SK-N-SH treated with all-trans-retinoic acid at 6 μM for 48 hours (cell line): Measurements from ENCODE around the gene GPC2.

Experiments used
- ATAC-seq: fragments of 200-7000 bp; cut with Tn5 transposase; 3 replicates; pipeline ENCODE4 v1.9.1; 2020; ENCODE audit warnings: mild to moderate bottlenecking, moderate library complexity
- ARNTL ChIP-seq: fragments of 450-650 bp; formaldehyde crosslinking; IDR thresholded peaks from 2 replicates; pipeline ENCODE4 v1.5.0; 2020; ENCODE audit warnings: low read depth, mild to moderate bottlenecking, moderate library complexity, borderline replicate concordance
- BACH2 ChIP-seq: fragments of 250-450 bp; sonication (Bioruptor Pico); IDR thresholded peaks from 2 replicates; pipeline ENCODE4 v1.9.0; 2021; ENCODE audit warnings: mild to moderate bottlenecking, borderline replicate concordance
- CSDC2 ChIP-seq: fragments of 250-450 bp; sonication (Bioruptor Pico); IDR thresholded peaks from 2 replicates; pipeline ENCODE4 v1.5.0; 2020; ENCODE audit warnings: mild to moderate bottlenecking, moderate library complexity
- ESRRG ChIP-seq: fragments of 250-450 bp; sonication (Bioruptor Pico); IDR thresholded peaks from 2 replicates; pipeline ENCODE4 v1.6.1; 2021; ENCODE audit warnings: mild to moderate bottlenecking
- ISL1 ChIP-seq: fragments of 250-450 bp; sonication (Bioruptor Pico); IDR thresholded peaks from 2 replicates; pipeline ENCODE4 v2.1.2; 2022; ENCODE audit warnings: mild to moderate bottlenecking, moderate library complexity
- OSR1 ChIP-seq: fragments of 250-450 bp; sonication (Bioruptor Pico); IDR thresholded peaks from 2 replicates; pipeline ENCODE4 v1.8.0; 2022; ENCODE audit warnings: moderate library complexity, mild to moderate bottlenecking, inconsistent platforms
- PPARA ChIP-seq: fragments of 250-450 bp; sonication (Bioruptor Pico); IDR thresholded peaks from 2 replicates; pipeline ENCODE4 v1.5.0; 2020; ENCODE audit warnings: mild to moderate bottlenecking, borderline replicate concordance
- RARB ChIP-seq: fragments of 250-450 bp; sonication (Bioruptor Pico); IDR thresholded peaks from 2 replicates; pipeline ENCODE4 v1.8.0; 2021; ENCODE audit warnings: mild to moderate bottlenecking, moderate library complexity
- SNAI2 ChIP-seq: fragments of 250-450 bp; sonication (Bioruptor Pico); IDR thresholded peaks from 2 replicates; pipeline ENCODE4 v1.5.0; 2020; ENCODE audit warnings: mild to moderate bottlenecking, moderate library complexity
- TCF4 ChIP-seq: fragments of 250-450 bp; sonication (Bioruptor Pico); IDR thresholded peaks from 2 replicates; pipeline ENCODE4 v1.8.0; 2021; ENCODE audit warnings: mild to moderate bottlenecking, moderate library complexity, borderline replicate concordance
- TOX ChIP-seq: fragments of 250-450 bp; sonication (Bioruptor Pico); IDR thresholded peaks from 2 replicates; pipeline ENCODE4 v1.8.0; 2021; ENCODE audit warnings: mild to moderate bottlenecking, moderate library complexity, borderline replicate concordance
- ZC3H10 ChIP-seq: fragments of 250-450 bp; sonication (Bioruptor Pico); IDR thresholded peaks from 2 replicates; pipeline ENCODE4 v1.5.1; 2021; ENCODE audit warnings: mild to moderate bottlenecking, moderate library complexity
- ZFP3 ChIP-seq: fragments of 250-450 bp; sonication (Bioruptor Pico); IDR thresholded peaks from 2 replicates; pipeline ENCODE4 v1.5.0; 2020; ENCODE audit warnings: mild to moderate bottlenecking, moderate library complexity
- ZFP30 ChIP-seq: fragments of 450-650 bp; formaldehyde crosslinking; IDR thresholded peaks from 2 replicates; pipeline ENCODE4 v1.5.0; 2022; ENCODE audit warnings: mild to moderate bottlenecking, moderate library complexity
- ZNF565 ChIP-seq: fragments of 450-650 bp; formaldehyde crosslinking; conservative IDR thresholded peaks from 2 replicates; pipeline ENCODE4 v1.5.0; 2020; ENCODE audit warnings: low read depth, mild to moderate bottlenecking, moderate library complexity
- ZNF70 ChIP-seq: fragments of 450-650 bp; formaldehyde crosslinking; IDR thresholded peaks from 2 replicates; pipeline ENCODE4 v1.5.0; 2020; ENCODE audit warnings: mild to moderate bottlenecking, moderate library complexity
- ZNF8 ChIP-seq: fragments of 450-650 bp; formaldehyde crosslinking; IDR thresholded peaks from 2 replicates; pipeline ENCODE4 v1.5.0; 2020; ENCODE audit warnings: mild to moderate bottlenecking, moderate library complexity
- TF ChIP-seq, protein P1 (sequence below): fragments of 250-450 bp; sonication (Bioruptor Pico); IDR thresholded peaks from 2 replicates; pipeline ENCODE4 v1.5.1; 2021; ENCODE audit warnings: mild to moderate bottlenecking, moderate library complexity
- TF ChIP-seq, protein P2 (sequence below): fragments of 250-450 bp; sonication (Bioruptor Pico); IDR thresholded peaks from 2 replicates; pipeline ENCODE4 v1.8.0; 2020; ENCODE audit warnings: mild to moderate bottlenecking, moderate library complexity, borderline replicate concordance
- TF ChIP-seq, protein P3 (sequence below): fragments of 250-450 bp; sonication (Bioruptor Pico); IDR thresholded peaks from 2 replicates; pipeline ENCODE4 v1.5.1; 2020; ENCODE audit warnings: low read depth, mild to moderate bottlenecking, moderate library complexity
- TF ChIP-seq, protein P4 (sequence below): fragments of 250-450 bp; sonication (Bioruptor Pico); IDR thresholded peaks from 2 replicates; pipeline ENCODE4 v1.8.0; 2021; ENCODE audit warnings: low read depth, mild to moderate bottlenecking, moderate library complexity, borderline replicate concordance
- TF ChIP-seq, protein P5 (sequence below): fragments of 250-450 bp; sonication (Bioruptor Pico); IDR thresholded peaks from 2 replicates; pipeline ENCODE4 v1.5.0; 2020; ENCODE audit warnings: mild to moderate bottlenecking, moderate library complexity

GPC2 gene

DNA sequence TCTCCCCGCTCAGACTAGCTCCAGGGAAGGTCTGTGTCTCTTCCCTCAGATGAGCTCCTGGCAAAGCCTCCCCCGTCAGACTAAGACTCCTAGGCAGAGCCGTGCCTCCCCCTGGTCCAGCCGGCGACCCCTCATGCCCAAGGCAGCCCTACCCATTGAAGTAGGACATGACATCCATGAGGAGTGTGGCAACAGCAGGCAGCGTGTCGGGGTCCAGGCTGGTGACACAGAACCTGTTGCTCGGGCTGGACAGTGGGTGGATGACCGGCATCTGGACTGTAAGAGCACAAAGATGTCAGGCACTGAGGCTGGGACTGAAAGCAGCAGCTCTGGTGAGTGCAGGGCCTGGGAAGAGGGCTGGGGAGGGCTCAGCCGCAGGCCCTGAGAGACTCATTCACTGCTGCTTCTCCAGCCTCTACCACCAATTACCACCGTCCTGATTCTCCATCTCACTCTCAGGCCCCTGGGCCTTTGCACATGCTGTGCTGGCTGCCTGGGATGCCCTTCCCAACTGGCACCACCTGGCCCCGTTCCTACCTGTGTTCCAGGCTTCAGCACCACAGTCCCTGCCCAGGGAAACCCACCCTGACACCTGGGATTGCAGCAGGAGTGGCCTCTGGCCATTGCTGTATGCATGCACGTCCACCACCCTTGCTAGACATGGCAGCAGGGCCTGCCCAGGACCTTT, 45.4 kb upstream of the GPC2 start:
- TF ChIP-seq OSR1 (CRISPR knock-in tag) (no peak), ZFP3 (no peak), TOX (CRISPR knock-in tag) (no peak), RARB (CRISPR knock-in tag) (no peak), ZFP30 (CRISPR knock-in tag) (no peak), ESRRG (CRISPR knock-in tag) (no peak), TCF4 (no peak), ZNF70 (no peak), ARNTL (CRISPR knock-in tag) (no peak), CSDC2 (CRISPR knock-in tag) (no peak), ZC3H10 (no peak), PPARA (CRISPR knock-in tag) (no peak), ISL1 (CRISPR knock-in tag) (no peak), SNAI2 (CRISPR knock-in tag) (no peak), ZNF565 (CRISPR knock-in tag) (no peak), BACH2 (no peak)
- TF ChIP-seq, protein P1, sequence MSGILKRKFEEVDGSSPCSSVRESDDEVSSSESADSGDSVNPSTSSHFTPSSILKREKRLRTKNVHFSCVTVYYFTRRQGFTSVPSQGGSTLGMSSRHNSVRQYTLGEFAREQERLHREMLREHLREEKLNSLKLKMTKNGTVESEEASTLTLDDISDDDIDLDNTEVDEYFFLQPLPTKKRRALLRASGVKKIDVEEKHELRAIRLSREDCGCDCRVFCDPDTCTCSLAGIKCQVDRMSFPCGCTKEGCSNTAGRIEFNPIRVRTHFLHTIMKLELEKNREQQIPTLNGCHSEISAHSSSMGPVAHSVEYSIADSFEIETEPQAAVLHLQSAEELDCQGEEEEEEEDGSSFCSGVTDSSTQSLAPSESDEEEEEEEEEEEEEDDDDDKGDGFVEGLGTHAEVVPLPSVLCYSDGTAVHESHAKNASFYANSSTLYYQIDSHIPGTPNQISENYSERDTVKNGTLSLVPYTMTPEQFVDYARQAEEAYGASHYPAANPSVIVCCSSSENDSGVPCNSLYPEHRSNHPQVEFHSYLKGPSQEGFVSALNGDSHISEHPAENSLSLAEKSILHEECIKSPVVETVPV (CRISPR knock-in tag): no peak
- TF ChIP-seq, protein P2, sequence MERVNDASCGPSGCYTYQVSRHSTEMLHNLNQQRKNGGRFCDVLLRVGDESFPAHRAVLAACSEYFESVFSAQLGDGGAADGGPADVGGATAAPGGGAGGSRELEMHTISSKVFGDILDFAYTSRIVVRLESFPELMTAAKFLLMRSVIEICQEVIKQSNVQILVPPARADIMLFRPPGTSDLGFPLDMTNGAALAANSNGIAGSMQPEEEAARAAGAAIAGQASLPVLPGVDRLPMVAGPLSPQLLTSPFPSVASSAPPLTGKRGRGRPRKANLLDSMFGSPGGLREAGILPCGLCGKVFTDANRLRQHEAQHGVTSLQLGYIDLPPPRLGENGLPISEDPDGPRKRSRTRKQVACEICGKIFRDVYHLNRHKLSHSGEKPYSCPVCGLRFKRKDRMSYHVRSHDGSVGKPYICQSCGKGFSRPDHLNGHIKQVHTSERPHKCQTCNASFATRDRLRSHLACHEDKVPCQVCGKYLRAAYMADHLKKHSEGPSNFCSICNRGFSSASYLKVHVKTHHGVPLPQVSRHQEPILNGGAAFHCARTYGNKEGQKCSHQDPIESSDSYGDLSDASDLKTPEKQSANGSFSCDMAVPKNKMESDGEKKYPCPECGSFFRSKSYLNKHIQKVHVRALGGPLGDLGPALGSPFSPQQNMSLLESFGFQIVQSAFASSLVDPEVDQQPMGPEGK (CRISPR knock-in tag): no peak
- TF ChIP-seq, protein P3, sequence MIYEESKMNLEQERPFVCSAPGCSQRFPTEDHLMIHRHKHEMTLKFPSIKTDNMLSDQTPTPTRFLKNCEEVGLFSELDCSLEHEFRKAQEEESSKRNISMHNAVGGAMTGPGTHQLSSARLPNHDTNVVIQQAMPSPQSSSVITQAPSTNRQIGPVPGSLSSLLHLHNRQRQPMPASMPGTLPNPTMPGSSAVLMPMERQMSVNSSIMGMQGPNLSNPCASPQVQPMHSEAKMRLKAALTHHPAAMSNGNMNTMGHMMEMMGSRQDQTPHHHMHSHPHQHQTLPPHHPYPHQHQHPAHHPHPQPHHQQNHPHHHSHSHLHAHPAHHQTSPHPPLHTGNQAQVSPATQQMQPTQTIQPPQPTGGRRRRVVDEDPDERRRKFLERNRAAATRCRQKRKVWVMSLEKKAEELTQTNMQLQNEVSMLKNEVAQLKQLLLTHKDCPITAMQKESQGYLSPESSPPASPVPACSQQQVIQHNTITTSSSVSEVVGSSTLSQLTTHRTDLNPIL (CRISPR knock-in tag): no peak
- ATAC-seq: no peak

DNA sequence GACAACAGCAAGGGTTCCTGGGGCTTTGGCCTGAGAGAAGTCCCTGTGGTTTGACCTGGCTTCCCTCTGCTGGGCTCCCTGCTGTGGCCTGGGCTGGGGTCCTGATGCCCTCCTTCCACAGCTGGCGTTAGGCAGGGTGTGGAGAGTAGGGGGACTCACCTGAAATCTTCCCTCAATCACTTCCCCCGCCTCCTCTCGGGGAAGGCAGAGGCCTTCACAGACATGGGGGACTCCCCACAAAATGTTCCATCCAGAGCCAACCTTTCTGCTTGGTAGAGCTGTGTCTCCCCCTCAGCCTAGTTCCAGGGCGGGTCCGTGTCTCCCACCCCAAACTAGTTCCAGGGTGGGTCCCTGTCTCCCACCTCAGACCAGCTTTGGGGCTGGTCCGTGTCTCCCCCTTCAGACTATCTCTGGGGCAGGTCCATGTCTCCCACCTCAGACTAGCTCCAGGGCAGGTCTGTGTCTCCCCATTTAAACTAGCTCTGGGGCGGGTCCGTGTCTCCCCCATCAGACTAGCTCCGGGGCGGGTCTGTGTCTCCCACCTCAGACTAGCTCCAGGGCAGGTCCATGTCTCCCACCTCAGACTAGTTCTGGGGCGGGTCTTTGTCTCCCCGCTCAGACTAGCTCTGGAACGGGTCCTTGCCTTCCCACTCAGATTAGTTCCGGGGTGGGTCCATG, 44.7 kb upstream of the GPC2 start:
- no peak for TF ChIP-seq ZFP3
- no peak for TF ChIP-seq BACH2
- TF ChIP-seq, protein P4, sequence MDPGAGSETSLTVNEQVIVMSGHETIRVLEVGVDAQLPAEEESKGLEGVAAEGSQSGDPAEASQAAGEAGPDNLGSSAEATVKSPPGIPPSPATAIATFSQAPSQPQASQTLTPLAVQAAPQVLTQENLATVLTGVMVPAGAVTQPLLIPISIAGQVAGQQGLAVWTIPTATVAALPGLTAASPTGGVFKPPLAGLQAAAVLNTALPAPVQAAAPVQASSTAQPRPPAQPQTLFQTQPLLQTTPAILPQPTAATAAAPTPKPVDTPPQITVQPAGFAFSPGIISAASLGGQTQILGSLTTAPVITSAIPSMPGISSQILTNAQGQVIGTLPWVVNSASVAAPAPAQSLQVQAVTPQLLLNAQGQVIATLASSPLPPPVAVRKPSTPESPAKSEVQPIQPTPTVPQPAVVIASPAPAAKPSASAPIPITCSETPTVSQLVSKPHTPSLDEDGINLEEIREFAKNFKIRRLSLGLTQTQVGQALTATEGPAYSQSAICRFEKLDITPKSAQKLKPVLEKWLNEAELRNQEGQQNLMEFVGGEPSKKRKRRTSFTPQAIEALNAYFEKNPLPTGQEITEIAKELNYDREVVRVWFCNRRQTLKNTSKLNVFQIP (CRISPR knock-in tag): no peak
- TF ChIP-seq, protein P2 (CRISPR knock-in tag): no peak
- no peak for TF ChIP-seq TCF4
- no peak for TF ChIP-seq ZNF70
- no peak for TF ChIP-seq OSR1 (CRISPR knock-in tag)
- no peak for TF ChIP-seq ZNF565 (CRISPR knock-in tag)
- no peak for ATAC-seq

DNA sequence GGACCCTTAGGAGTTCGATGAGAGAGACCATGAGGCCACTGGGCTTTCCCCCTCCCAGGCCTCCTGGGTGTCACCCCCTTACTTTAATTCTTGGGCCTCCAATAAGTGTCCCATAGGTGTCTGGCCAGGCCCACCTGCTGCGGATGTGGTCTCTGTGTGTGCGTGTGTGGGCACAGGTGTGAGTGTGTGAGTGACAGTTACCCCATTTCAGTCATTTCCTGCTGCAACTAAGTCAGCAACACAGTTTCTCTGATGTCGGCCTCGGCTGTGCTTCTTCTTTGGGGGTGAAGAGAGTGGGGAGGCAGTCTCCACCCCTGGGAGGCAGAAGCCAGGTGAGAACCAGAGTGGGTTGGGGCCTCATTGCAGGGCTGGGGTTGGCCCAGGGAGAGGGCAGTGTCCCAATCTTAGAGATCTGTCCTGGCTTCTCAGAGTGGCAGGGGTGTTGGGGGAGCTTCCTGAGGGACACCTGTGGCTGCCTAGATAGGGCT, 44.1 kb upstream of the GPC2 start:
- ATAC-seq: no peak
- TF ChIP-seq, protein P5, sequence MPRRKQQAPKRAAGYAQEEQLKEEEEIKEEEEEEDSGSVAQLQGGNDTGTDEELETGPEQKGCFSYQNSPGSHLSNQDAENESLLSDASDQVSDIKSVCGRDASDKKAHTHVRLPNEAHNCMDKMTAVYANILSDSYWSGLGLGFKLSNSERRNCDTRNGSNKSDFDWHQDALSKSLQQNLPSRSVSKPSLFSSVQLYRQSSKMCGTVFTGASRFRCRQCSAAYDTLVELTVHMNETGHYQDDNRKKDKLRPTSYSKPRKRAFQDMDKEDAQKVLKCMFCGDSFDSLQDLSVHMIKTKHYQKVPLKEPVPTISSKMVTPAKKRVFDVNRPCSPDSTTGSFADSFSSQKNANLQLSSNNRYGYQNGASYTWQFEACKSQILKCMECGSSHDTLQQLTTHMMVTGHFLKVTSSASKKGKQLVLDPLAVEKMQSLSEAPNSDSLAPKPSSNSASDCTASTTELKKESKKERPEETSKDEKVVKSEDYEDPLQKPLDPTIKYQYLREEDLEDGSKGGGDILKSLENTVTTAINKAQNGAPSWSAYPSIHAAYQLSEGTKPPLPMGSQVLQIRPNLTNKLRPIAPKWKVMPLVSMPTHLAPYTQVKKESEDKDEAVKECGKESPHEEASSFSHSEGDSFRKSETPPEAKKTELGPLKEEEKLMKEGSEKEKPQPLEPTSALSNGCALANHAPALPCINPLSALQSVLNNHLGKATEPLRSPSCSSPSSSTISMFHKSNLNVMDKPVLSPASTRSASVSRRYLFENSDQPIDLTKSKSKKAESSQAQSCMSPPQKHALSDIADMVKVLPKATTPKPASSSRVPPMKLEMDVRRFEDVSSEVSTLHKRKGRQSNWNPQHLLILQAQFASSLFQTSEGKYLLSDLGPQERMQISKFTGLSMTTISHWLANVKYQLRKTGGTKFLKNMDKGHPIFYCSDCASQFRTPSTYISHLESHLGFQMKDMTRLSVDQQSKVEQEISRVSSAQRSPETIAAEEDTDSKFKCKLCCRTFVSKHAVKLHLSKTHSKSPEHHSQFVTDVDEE: no peak
- TF ChIP-seq ISL1 (CRISPR knock-in tag): no peak
- TF ChIP-seq ZNF8 (CRISPR knock-in tag): no peak
- no peak for TF ChIP-seq ARNTL (CRISPR knock-in tag)
- TF ChIP-seq, protein P2 (CRISPR knock-in tag): no peak
